NCI-H146 treated with DMSO at 0.1 percent for 48 hours (cell line): ENCODE results near the gene SH2D3C.
A peak's percentile ranks its signal among the peaks of the same experiment; 100 is the strongest.
"Not testable (repeated sequence)": the region's sequence is repeated elsewhere in the genome, so short reads cannot be mapped to it uniquely, and the experiment has no call there.

ENCODE experiments used
- DNase-seq: peaks from one replicate; lab custom pipeline; 2025; ENCODE audit not compliant: unreplicated experiment; lab: John Stamatoyannopoulos, UW

SH2D3C gene

DNA sequence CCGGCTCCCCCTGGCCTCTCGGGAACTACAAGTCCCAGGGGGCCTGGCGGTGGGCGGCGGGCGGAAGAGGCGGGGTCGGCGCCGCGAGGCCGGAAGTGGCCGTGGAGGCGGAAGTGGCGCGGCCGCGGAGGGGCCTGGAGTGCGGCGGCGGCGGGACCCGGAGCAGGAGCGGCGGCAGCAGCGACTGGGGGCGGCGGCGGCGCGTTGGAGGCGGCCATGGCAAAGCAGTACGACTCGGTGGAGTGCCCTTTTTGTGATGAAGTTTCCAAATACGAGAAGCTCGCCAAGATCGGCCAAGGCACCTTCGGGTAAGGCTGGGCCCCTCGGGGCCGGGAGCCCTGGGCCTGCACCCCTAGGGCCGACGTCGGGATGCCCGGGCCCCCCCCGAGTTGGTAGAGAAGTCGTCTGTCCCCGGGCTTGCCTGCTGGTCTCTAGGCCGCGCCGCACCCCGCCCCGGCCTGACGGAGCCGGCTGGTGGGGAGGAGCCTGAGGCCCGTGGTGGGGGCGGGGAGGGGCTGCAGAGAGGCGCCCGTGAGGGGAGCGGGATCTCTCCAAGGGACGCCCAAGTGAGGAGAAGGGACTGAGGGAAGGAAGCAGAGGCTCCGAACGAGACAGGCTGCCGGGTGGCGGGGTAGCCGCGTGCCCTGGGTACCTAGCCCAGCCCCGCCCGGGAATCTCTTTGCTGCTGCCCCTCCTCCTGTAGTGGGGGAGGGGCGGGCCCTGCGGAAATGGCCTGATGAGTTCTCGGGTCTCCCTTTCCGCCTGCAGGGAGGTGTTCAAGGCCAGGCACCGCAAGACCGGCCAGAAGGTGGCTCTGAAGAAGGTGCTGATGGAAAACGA is 7.7 kb upstream of the SH2D3C start, which contains the start of gene CDK9:
TSS of gene CDK9 (plus strand) at position 102 of the 840 bp plus-strand sequence. CDS start at position 217, 115 bp downstream.
- DNase-seq = peak; percentile 27

DNA sequence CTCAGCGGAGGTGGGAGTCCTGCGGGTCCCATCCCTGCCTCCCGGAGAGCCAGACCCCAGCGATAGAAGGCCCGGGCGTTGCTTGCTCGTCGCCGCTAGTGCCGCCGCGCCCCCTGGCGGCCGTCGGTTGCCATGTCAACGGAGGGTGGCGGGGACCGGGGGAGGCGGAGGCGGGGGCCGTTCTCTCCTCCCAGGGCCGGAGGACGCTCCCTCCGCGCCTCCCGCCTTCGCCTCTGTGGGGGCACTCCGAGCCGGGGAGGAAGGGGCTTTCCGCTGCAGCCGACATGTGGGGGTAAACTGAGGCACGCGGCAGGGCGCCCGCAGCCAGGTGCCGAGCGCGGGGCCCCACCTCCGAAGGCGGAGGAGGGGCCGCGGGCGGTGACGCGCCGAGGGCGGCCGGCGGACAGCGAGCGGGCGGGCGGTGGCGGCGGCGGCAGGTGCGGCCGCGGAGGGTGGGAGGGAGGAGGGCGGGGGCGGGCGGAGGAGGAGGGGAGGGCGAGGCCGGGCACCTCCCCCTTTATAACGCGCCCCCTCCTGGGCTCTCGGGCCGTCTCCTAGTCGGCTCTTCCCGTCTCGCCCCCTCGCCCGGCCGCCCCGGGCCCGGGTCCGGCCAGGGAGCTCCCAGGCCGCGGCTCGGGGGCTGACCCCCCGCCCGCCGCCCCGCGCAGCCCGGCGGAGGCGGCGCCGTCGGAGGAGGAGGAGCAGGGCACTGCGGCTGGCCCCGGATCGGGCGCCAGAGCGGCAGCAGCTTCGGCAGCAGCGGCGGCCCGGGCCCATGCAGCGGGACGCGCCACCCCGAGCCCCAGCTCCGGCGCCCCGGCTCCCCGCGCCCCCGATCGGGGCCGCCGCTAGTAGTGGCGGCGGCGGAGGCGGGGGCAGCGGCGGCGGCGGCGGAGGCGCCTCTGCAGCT is 6.8 kb upstream of the SH2D3C start:
- peak; percentile 39 for DNase-seq

DNA sequence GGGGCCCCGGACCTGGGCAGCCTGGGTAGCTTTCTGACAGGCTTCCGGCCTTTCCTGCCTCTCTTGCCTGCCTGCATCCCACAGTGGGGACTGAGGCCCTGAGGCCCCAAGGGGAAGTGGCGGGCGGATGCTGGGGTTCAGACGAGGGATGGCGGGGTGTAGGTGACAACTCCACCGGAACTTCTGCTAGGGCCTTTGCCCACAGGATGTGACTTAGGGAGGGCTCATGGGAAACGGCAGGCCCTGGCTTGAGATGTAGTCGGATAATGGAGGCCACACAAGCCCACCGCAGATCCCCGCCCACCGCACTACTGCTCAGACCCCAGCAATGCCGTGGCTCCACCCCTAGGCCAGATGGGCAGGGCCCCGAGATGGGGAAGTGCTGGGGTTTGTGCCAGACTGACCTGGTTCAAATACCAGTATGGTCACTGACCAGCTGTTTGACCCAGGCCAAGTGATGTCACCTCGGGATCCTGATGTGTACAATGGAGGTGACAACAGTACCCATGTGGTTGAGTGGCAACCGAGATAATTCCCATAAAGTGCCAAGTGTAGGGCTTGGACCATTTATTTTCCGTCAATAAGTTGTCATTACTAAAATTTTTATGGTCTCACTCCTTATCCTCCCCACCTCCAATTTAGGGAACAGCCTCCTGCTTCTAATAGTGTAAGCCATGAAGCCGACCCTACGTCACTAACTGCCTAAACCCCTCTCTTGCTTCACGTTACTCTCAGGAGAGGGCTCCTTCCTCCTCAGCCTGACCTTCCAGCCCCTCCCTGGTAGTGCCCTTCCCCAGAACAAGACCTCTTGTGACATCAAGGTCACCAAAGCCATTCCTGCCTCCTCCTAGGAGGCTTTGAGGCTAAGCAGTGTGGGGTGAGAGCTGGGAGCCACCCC is 4.9 kb upstream of the SH2D3C start:
- DNase-seq = no peak

DNA sequence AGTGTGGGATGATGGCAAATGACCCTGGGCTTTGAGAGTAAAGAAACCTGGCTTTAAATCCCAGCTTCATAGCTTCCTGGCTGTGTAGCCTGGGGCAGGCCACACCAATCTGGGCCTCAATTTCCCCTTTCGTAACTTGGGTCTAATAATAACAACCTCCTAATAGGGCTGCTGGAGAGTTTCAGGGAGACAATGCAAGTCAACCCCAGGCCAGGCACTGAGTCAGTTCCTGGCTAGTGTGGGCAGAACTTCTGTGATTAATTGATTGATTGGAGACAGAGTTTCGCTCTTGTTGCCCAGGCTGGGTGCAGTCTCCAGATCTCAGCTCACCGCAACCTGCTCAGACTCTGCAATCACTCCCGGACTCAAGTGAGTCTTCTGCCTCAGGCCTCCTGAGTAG is 3.3 kb upstream of the SH2D3C start:
- no peak for DNase-seq

DNA sequence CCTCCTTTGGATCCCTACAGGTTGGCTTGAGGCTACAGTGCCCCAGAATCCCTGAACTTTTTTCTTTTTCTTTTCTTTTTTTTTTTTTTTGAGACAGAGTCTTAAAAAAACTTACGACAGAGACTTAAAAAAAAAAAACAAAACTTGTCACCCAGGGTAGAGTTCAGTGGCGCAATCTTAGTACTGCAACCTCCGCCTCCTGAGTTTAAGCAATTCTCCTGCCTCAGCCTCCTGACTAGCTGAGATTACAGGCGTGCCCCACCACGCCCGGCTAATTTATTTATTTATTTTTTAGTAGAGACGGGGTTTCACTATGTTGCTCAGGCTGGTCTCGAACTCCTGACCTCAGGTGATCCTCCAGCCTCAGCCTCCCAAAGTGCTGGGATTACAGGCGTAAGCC is 2.4 kb upstream of the SH2D3C start:
- not testable (repeated sequence) for DNase-seq

DNA sequence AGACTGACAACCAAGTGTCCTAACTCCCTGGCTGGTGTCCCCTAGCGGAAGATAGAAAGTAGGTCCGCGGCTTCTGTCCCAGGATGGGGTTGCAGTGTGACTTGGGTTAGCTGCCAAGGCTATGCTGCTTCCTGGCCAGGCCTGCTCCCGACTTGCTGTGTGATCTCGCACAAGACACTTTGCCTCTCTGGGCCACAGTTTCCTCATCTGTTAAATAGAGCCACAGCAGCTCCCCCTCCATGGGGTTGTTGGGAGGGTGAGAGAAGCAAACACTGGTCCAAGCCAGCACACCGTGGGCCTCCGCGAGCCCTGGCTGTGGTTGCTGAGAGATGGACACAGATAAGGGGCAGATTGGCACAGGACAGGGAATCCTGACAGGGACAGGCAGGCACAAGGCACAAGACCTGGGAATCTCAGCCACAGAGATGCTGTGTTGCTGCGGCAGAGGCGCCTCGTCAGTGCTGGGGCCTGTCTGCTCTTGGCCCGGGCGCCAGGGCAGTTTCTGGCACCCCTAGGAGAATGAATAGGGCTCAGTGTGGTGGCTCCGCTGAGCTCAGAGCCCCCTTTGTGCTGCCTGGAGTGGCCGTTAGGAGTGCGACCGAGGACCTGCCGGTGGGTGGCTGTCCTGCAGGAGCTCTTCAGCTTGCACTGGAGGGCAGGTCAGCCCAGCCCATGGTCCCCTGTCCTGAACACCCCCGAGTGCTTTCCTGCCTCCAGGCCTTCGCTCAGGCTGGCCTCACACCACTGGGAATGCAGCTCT is 1.8 kb upstream of the SH2D3C start:
- DNase-seq = no peak

DNA sequence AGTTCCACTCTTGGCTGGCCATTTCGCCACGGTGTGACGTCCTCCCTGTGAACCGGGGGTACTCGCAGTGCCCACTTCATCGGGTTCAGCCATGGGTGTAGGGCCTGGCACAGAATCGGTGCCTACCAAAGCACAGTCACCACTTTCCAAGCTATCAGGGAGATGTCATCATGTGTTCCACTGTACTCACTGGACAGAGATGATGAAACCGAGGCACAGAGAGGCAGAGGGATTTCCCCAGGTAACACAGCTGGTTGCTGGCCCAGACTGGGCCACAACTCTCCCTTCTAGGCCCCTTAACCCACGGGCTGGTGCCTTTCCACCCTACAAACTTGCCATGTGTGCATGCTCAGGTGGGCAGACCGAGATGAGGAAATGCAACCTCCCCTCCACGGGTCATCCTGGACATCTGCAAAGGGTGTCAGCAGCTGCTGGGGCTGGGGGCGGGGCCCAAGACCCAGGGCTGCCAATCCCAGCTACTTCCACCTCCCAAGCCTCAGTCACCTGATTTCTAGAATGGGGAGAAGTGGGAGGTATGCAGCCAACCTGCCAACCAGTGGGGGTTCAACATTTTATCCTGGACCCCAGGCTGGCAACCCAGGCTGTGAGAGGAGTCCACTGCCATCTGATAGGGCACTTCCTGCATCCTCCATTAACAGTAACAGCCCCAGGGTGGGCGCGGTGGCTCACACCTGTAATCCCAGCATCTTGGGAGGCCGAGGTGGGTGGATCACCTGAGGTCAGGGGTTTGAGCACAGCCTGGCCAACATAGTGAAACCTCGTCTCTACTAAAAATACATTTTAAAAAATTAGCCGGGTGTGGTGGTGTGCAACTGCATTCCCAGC is 893 bp upstream of the SH2D3C start:
- DNase-seq = no peak

DNA sequence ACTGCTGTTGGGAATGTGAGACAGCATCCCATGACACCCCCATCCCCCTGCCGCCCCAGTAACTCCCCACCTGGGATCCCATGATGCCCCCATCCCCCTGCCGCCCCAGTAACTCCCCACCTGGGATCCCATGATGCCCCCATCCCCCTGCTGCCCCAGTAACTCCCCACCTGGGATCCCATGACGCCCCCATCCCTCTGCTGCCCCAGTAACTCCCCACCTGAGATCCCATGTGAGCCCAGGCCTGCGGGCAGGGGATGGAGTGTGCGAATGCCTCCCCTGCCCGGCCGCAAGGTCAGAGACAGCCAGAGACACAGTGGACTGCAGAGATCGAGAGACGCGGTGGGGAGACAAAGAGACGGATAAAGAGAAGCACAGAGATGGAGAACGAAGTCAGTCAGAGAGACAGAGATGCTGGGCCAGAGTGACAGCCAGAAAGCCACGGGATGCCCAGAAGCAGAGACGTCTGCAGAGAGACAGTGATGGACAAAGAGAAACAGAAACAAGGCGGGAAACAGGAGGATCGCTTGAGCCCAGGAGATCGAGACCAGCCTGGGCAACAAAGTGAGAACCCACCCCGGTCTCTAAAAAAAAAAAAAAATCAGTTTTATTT is 992 bp downstream of the SH2D3C start:
- no peak for DNase-seq

DNA sequence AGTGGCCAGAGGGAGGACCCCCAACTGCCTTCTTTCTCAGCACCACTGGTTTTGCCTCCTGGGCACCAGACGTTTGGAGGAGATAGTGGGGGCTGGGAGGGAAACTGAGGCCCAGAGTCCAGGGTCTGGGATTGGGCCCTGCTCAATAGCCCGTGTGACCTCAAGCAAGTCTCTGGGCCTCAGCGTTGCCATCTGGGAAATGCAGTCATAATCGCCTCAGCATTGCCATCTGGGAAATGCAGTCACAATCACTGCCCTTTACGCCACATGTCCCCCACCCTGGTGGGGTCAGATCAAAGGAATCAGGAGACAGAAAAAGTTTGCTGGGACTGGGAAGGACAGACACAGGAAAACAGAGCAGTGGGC is 1.6 kb downstream of the SH2D3C start:
- DNase-seq = no peak

DNA sequence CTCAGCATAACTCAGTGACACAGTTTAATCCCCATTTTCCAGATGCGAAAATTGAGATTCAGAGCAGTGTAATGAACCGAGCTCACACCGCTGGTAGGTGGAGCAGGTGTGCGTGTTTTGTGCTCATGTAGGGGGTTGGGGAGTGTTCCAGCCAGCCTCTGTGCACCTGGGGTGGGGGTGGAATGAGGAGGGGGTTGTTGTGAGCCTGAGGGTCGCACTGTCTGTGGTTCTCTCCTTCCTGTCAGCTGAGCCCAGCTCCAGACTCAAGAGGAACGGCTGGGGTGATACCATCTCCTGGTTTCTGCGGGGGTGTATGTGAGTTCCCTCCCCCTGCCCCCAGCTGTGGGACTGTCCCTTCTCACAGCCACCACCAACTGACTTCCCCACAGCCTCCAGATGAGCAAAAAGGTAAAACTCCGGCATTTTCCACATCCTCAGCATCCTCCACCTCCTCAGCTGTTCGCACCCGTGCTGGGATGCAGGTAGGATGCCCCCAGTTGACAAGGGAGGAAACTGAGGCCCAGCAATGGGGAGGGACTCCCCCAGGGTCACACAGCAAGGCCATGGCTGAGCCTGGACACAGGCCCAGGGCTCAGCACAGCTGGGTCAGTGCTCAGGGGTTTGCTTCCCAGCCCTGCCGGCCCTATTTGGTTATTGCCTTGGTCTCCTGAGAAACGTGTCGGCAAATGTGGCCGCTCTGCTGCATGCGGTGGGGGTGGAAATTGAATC is 2.1 kb downstream of the SH2D3C start:
- no peak for DNase-seq

DNA sequence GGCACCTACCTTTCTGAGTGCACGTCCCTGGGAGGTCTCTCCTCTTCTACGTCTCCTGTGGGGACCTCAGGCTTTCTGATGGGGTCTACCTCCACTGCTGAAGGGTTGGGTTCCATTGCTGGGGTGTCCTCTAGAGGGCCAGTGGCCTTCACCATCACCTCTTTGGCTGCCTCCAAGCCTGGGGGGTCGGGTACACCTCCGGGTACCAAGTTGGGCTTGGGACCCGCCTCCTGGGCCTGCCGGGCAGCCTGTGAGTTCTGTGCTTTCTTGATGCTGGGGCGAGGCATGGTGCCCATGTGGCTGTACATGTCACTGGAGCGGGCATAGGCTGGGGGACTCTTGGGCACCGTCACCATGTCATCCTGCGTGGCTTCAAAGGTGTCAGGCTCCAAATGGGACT is 4.5 kb downstream of the SH2D3C start:
- DNase-seq = no peak

DNA sequence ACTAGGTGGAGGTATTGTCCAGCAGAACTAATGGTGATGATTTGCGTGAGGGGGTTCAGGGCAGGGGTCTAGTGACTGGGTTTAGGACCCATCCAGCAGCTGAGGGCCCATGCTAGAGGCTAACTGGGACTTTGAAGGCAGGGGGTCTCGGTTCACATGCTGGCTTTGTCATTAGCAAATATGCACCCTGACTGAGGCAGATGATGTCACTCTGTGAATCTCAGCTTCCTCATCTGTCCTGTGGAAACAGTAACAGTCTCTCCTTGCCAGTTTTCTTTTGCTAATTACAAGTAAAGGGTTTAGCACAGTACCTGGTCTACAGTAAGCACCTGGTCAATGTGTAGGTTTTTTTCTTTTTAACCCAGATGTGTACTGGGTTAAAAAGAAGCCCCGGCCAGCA is 5.2 kb downstream of the SH2D3C start:
- DNase-seq = no peak

DNA sequence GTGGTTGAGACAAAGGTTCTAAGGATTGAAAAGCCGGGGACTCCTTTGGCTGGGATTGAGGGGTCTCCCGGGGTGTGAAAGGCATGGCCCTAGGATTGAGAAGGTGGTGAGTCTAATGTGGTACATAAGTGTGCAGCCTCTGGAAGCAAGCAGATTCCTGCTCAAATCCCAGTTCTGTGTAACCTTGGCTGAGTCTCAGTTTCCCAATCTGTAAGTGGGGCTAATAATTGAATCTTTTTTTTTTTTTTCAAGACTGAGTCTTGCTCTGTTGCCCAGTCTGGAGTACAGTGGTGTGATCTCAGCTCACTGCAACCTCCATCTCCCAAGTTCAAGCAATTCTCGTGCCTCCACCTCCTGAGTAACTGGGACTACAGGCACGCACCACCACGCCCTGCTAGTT is 5.9 kb downstream of the SH2D3C start:
- no peak for DNase-seq

DNA sequence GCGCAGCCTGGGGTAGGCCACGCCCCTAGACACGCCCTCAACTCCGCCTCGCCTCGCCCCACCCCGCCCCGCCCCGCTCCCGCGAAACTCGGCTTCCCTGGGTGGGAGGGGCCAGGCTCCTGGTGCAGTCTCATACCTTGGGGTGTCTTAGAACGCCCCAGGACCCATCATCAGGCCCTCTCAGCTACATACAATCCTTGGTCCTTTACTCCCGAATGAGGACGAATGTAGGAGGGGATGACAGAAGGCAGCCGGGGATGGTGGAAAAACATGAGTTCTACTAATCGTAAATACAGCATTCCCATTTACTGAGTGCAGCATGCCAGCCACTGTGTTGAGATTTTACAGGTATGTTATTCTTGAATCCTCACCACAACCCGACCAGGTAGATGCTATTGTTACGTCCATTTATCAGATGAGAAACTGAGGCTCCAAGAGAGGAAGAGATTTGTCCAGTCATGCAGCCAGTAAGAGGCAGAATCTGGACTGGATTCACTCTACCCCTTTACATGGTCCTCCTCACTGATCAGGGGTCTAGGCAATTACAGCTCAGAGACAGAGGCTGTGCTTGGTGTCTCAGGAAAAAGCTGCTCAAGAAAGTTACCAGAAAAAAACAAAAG is 6.8 kb downstream of the SH2D3C start:
- no peak for DNase-seq

DNA sequence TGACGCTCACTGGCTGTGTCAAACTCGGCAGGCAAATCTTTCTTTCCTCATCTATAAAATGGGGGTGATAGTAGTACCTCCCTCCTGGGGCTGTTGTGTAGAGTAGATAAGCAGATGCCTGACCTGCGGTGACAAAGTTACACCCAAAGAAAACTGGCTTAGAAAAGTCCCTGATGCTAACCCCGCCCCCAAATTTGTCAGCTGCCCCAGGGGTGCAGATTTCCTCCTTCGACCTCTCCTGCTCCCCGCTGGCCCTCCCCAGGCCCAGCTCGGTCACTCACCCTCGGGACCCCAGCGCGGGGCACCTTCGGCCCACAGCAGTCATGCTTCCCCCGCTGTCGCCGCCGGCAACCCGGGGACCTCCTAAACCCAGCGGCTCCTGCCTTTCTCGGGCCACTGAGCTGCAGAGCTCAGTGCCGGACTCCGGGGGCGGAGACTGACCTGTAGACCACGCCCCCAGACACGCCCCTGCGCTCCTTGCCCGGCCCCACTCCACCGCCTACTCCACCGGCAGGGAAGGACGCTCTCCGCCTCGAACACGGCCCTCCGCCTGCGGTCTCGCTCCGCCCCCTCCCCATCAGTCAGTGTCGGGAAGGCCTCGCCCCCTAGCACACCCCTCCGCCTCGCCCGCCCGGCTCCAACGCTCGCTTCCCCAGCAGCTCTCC is 7.4 kb downstream of the SH2D3C start:
- DNase-seq = peak; percentile 89

DNA sequence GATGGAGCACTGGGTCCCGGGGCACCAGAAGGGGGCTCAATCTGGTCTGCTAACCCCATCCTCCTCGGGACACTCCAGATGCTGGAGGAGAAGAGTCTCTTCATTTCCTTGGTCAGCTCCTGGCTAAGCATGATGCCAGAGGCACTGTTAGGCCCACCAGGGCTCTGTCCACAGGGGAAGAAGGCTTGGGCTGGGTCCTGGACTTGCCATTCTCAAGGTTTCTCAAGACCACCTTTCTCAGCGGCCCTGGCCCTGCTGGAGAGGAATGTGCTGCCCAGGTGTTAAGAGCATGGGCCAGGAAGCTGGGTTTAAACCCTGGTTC is 7.9 kb downstream of the SH2D3C start:
- no peak for DNase-seq

DNA sequence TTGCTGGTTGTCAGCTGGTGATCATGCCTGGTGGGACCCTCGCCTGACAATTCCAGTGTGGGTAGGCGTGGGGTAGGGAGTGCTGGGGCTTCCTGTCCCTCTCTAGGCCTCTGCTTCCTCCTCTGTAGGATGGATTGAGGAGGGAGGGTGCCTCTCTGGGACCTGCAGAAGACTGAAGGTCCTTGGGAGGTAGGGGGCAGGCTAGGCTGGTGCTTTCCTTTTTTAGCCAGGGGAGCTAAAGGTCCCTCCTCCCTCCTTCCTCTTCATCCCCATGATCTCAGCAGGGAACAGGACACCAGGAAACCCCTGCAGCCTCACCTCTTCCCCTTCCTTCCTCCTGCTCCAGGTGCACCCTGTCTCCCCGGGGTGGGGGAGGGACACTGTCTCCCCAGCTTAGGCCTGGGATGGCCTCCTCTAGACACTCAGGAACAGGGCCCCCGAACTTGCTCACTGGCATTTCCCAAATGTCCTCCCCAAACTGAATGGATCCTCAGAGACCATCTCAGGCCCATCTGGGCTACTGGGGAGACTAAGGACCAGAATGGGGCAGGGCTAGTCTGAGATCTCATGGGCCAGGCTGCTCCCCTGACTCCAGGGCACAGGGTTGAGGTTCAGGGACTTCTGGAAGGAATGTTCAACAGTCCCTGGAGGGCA is 8.4 kb downstream of the SH2D3C start:
- no peak for DNase-seq
